HUES6 (cell line): Measurements from ENCODE around the gene STYXL1.

Experiments
- H3K27ac ChIP-seq: 2 replicates; pipeline ENCODE4 v1.7.0; 2013; ENCODE audit warnings: low read depth, mild to moderate bottlenecking, low read length, inconsistent platforms
- H3K27me3 ChIP-seq: 2 replicates; pipeline ENCODE4 v1.6.1; 2013; ENCODE audit warnings: low read length; ENCODE audit not compliant: control insufficient read depth, insufficient read depth
- H3K36me3 ChIP-seq: 2 replicates; pipeline ENCODE4 v1.6.1; 2013; ENCODE audit warnings: low read length; ENCODE audit not compliant: control insufficient read depth, insufficient read depth
- H3K4me1 ChIP-seq: 2 replicates; pipeline ENCODE4 v1.6.1; 2013; ENCODE audit warnings: low read length; ENCODE audit not compliant: control insufficient read depth, insufficient read depth
- H3K4me3 ChIP-seq: 2 replicates; pipeline ENCODE4 v1.5.1; 2013; ENCODE audit warnings: low read depth, low read length
- H3K9ac ChIP-seq: one replicate; pipeline ENCODE4 v1.6.1; 2013; ENCODE audit warnings: mild to moderate bottlenecking, low read length
- H3K9me3 ChIP-seq: 2 replicates; pipeline ENCODE4 v1.6.1; 2013; ENCODE audit warnings: low read depth, low read length; ENCODE audit not compliant: control insufficient read depth, insufficient read depth

The STYXL1 gene

DNA sequence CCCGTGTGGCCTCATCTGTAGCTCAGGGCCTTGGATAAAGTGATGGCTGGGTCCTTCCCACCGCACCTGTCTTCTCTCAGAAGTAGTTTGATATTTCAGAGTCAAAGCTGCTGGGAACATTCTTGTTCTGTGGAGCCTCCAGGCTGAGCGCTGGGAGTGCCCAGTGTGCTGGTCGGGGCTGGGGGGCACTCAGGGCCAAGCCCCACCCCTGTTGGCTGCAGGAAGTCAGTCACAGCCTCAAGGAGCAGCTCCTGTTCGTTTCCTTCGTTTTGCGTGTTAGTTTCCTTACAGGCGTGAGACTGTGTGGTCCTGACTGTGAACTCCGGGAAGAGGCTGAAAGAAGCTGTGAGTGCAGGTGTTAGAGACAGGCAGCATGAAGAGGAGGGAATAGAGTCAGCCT lies 99.6 kb downstream of the STYXL1 start:
- Histone ChIP-seq H3K9me3 (0 out of 2 replicates have a peak, but pooled peaks cover 2% of the 10 kb centered on the region), H3K4me1 (no peaks in the 10 kb centered on the region)

More for the DNA sequence above, 99.6 kb downstream of the STYXL1 start:
- Histone ChIP-seq H3K9ac (no peak overlapping the region), H3K27me3 (no peaks in the 10 kb centered on the region), H3K27ac (no peak overlapping the region), H3K36me3 (peaks cover 15% of the 10 kb centered on the region; the same call in 1 of the 2 replicates), H3K4me3 (no peak overlapping the region)
